Neuronal stem cell (in vitro differentiated cells): Measurements from ENCODE around the gene LHX4.

ENCODE experiments used
- DNase-seq: peaks from one replicate; pipeline ENCODE4 v3.0.0-alpha.2; 2013; ENCODE audit warnings: low spot score
- H2AFZ ChIP-seq: one replicate; pipeline ENCODE4 v1.6.1; 2013; ENCODE audit warnings: mild to moderate bottlenecking, low read length, inconsistent platforms
- H2AK5ac ChIP-seq: 2 replicates; pipeline ENCODE4 v1.6.1; 2013; ENCODE audit warnings: low read depth, mild to moderate bottlenecking, inconsistent platforms, low read length, moderate library complexity, mixed read lengths
- H2BK120ac ChIP-seq: 2 replicates; pipeline ENCODE4 v1.6.1; 2013; ENCODE audit warnings: low read depth, mild to moderate bottlenecking, inconsistent platforms, low read length, moderate library complexity, mixed read lengths
- H2BK12ac ChIP-seq: one replicate; pipeline ENCODE4 v1.6.1; 2013; ENCODE audit warnings: low read length, inconsistent platforms
- H2BK15ac ChIP-seq: 2 replicates; pipeline ENCODE4 v1.6.1; 2013; ENCODE audit warnings: mild to moderate bottlenecking, low read length, inconsistent platforms, mixed read lengths
- H2BK5ac ChIP-seq: one replicate; pipeline ENCODE4 v1.6.1; 2013; ENCODE audit warnings: inconsistent platforms, mild to moderate bottlenecking, low read length, moderate library complexity
- H3K14ac ChIP-seq: one replicate; pipeline ENCODE4 v1.6.1; 2013; ENCODE audit warnings: low read length, inconsistent platforms
- H3K18ac ChIP-seq: 2 replicates; pipeline ENCODE4 v1.6.1; 2013; ENCODE audit warnings: low read length, inconsistent platforms
- H3K23ac ChIP-seq: 2 replicates; pipeline ENCODE4 v1.6.1; 2013; ENCODE audit warnings: low read depth, mild to moderate bottlenecking, mixed read lengths, low read length, inconsistent platforms; ENCODE audit not compliant: poor library complexity
- H3K27ac ChIP-seq: replicated peaks from 3 replicates; pipeline ENCODE4 v1.5.1; 2013; ENCODE audit warnings: low read length, inconsistent platforms
- H3K27me3 ChIP-seq, 3 experiments: 2 replicates each; pipeline ENCODE4 v1.6.1; 2013; ENCODE audit warnings: low read length in 3 of 3, mild to moderate bottlenecking in 2 of 3, inconsistent platforms in 1 of 3, low read depth in 1 of 3, mixed read lengths in 1 of 3, moderate library complexity in 1 of 3; ENCODE audit not compliant: control insufficient read depth in 3 of 3, insufficient read depth in 3 of 3
- H3K36me3 ChIP-seq, 2 donors: replicated peaks in 1 of 2; 2 replicates each; pipeline ENCODE4 v1.6.1; 2013; ENCODE audit warnings: low read length in 2 of 2; ENCODE audit not compliant: control insufficient read depth in 2 of 2, insufficient read depth in 2 of 2
- H3K4ac ChIP-seq: 2 replicates; pipeline ENCODE4 v1.6.1; 2013; ENCODE audit warnings: inconsistent platforms, mild to moderate bottlenecking, low read length, moderate library complexity
- H3K4me1 ChIP-seq, 2 donors: 1 replicate in 1 of 2; 2 replicates in 1 of 2; pipeline ENCODE4 v1.6.1; 2013; ENCODE audit warnings: low read length in 2 of 2, low read depth in 1 of 2; ENCODE audit not compliant: control insufficient read depth in 2 of 2, insufficient read depth in 1 of 2
- H3K4me2 ChIP-seq: one replicate; pipeline ENCODE4 v1.6.1; 2013; ENCODE audit warnings: mild to moderate bottlenecking, low read length, inconsistent platforms; ENCODE audit not compliant: insufficient read depth, poor library complexity, severe bottlenecking
- H3K4me3 ChIP-seq, 2 donors: 2 replicates each; pipeline ENCODE4 v1.5.1; 2013; ENCODE audit warnings: low read length in 2 of 2, mild to moderate bottlenecking in 2 of 2, inconsistent platforms in 1 of 2, moderate library complexity in 1 of 2
- H3K79me1 ChIP-seq: one replicate; pipeline ENCODE4 v1.6.1; 2013; ENCODE audit warnings: low read depth, mild to moderate bottlenecking, inconsistent platforms, low read length, moderate library complexity
- H3K9ac ChIP-seq: one replicate; pipeline ENCODE4 v1.6.1; 2013; ENCODE audit warnings: mild to moderate bottlenecking, low read depth, low read length, inconsistent platforms; ENCODE audit not compliant: poor library complexity
- H3K9me3 ChIP-seq, 2 donors: replicated peaks in 1 of 2; 2 replicates each; pipeline versions ENCODE3 to v1.6.1; 2013; ENCODE audit warnings: low read length in 2 of 2, mild to moderate bottlenecking in 2 of 2, inconsistent platforms in 1 of 2, low read depth in 1 of 2, mixed read lengths in 1 of 2, moderate library complexity in 1 of 2; ENCODE audit not compliant: control insufficient read depth in 2 of 2, insufficient read depth in 1 of 2
- H4K8ac ChIP-seq: one replicate; pipeline ENCODE4 v1.6.1; 2013; ENCODE audit warnings: low read depth, mild to moderate bottlenecking, inconsistent platforms, low read length, moderate library complexity
- H4K91ac ChIP-seq: one replicate; pipeline ENCODE4 v1.6.1; 2013; ENCODE audit warnings: low read length, low read depth, mild to moderate bottlenecking, inconsistent platforms; ENCODE audit not compliant: poor library complexity
- WGBS, 2 donors: extraction: QIAGEN DNeasy Blood & Tissue Kit; methylation state at CpG; one replicate each; pipeline ENCODE4 v1.1.7; 2013; ENCODE audit warnings: missing lambda C conversion rate in 2 of 2, mixed read lengths in 1 of 2; ENCODE audit not compliant: insufficient read length in 2 of 2, insufficient replicate concordance in 1 of 2; ENCODE audit errors: extremely low coverage in 2 of 2; 5-methylcytosine and 5-hydroxymethylcytosine counted together

LHX4 gene

DNA sequence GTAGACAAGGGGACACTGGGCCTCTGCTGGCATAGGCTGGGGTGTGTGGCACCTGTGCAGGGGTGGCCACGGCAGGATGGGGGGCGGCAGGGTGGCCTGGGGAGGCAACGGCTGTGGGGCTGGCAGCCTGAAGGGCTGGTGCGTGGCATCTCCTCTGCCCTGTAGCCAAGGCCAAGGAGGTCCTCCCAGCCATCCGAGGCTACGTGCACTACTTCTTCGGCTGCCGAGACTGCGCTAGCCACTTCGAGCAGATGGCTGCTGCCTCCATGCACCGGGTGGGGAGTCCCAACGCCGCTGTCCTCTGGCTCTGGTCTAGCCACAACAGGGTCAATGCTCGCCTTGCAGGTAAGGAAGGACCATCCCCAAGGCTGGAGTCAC is 36.0 kb upstream of the LHX4 start:
- no CpG with 5 or more reads among the region's 14 CpGs for WGBS, 2 donors
- Histone ChIP-seq H3K23ac (peak overlapping the region; percentile 39), H2BK15ac (no peak overlapping the region), H2BK5ac (no peak overlapping the region), H3K79me1 (no peaks in the 10 kb centered on the region), H3K27ac (no peak overlapping the region), H3K18ac (no peak overlapping the region), H3K9ac (no peak overlapping the region), H3K14ac (peak overlapping the region; percentile 79), H2BK120ac (no peak overlapping the region), H3K9me3 (no peaks in the 10 kb centered on the region), H3K4me1 (peaks cover 0 to 13% of the 10 kb centered on the region in 2 donors), H2BK12ac (no peak overlapping the region), H4K8ac (no peak overlapping the region), H3K4ac (no peak overlapping the region), H3K4me2 (no peak overlapping the region), H2AFZ (no peak overlapping the region), H3K4me3 (no peak overlapping the region), H3K27me3 (no peaks in the 10 kb centered on the region), H2AK5ac (no peak overlapping the region), H3K36me3 (peaks cover 21 to 22% of the 10 kb centered on the region in 2 donors), H4K91ac (no peak overlapping the region)
- DNase-seq: no peak

DNA sequence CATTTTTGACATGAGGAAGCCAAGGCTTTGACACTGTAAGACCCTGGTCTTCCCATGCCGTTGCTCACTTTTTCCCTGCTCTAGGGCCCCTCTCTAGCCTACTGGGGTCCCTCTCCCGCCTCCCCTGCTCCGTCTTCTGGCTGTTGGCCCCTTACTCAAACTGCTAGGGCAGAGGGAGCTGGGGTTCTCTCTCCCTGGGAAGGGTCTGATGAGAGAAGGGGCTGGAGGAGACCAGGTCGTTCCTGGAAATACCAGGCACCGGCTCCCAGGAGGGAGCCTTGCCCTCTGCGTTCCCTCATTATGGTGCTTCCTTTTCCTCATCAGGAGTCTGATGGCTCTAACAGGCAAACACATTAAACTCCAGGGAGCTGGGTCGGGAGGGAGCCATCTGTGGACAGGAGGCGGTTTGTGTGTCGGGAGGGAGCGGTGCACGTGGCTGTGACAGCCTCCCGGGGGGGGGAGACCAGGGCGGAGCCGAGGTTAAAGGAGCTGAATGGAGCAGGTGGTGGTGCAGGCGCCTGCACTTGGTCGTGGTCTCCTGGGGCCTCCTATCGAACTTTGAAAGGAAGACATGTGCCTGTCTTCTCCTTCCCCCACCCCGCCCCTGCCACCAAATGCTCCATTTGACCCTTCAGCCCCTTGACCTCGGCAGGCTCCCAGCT is 35.4 kb upstream of the LHX4 start:
- Histone ChIP-seq H4K8ac (no peak overlapping the region), H3K36me3 (peaks cover 18 to 19% of the 10 kb centered on the region in 2 donors), H3K4ac (no peak overlapping the region), H2BK15ac (no peak overlapping the region), H3K27me3 (no peaks in the 10 kb centered on the region), H3K14ac (peak overlapping the region; percentile 6), H2BK120ac (no peak overlapping the region), H3K4me2 (no peak overlapping the region), H3K9me3 (no peaks in the 10 kb centered on the region), H3K27ac (no peak overlapping the region), H3K4me1 (peaks cover 0 to 13% of the 10 kb centered on the region in 2 donors), H3K79me1 (no peaks in the 10 kb centered on the region), H2BK5ac (peak overlapping the region; percentile 79), H3K18ac (no peak overlapping the region), H3K9ac (no peak overlapping the region), H4K91ac (no peak overlapping the region), H3K4me3 (no peak overlapping the region), H2AFZ (no peak overlapping the region), H2BK12ac (no peak overlapping the region), H2AK5ac (no peak overlapping the region), H3K23ac (no peak overlapping the region)
- WGBS, 2 donors: no CpG with 5 or more reads among the region's 19 CpGs
- no peak for DNase-seq

DNA sequence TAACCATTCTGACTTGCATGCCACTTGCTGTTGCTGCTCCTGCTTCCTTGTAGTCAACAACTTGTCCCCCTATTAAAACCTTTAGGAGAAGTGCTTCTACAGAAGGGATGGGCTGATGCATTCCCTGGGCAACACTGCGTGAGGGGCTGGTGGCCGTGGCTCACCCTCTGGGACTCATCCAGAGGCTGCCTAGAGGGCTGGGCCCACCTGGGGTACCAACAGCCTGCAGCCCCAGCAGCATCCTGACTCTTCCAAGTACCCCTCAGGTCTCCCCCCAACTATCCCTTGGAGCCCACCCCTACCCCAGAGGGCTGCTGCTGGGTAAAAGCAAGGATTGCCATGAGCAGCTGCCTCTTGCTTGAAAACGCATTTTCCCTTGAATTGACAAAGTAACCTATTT is 34.7 kb upstream of the LHX4 start:
- H3K9me3 ChIP-seq: no peaks in the 10 kb centered on the region
- H3K4me1 ChIP-seq: peaks cover 0 to 13% of the 10 kb centered on the region in 2 donors
- peaks cover 12 to 13% of the 10 kb centered on the region in 2 donors for H3K36me3 ChIP-seq
- no peak overlapping the region for H3K14ac ChIP-seq
- no peak overlapping the region for H3K23ac ChIP-seq
- no peak overlapping the region for H2BK5ac ChIP-seq
- no peaks in the 10 kb centered on the region for H3K27me3 ChIP-seq
- no peak overlapping the region for H2BK120ac ChIP-seq
- H3K4me2 ChIP-seq: no peak overlapping the region
- H2BK12ac ChIP-seq: no peak overlapping the region
- DNase-seq: no peak
- no peak overlapping the region for H3K9ac ChIP-seq
- no peak overlapping the region for H3K4ac ChIP-seq
- no peak overlapping the region for H2AK5ac ChIP-seq
- no peak overlapping the region for H2BK15ac ChIP-seq
- no CpG with 5 or more reads among the region's 3 CpGs for WGBS, 2 donors
- no peak overlapping the region for H3K27ac ChIP-seq
- no peak overlapping the region for H2AFZ ChIP-seq
- H4K8ac ChIP-seq: no peak overlapping the region
- H4K91ac ChIP-seq: no peak overlapping the region
- no peaks in the 10 kb centered on the region for H3K79me1 ChIP-seq
- no peak overlapping the region for H3K18ac ChIP-seq
- no peak overlapping the region for H3K4me3 ChIP-seq

DNA sequence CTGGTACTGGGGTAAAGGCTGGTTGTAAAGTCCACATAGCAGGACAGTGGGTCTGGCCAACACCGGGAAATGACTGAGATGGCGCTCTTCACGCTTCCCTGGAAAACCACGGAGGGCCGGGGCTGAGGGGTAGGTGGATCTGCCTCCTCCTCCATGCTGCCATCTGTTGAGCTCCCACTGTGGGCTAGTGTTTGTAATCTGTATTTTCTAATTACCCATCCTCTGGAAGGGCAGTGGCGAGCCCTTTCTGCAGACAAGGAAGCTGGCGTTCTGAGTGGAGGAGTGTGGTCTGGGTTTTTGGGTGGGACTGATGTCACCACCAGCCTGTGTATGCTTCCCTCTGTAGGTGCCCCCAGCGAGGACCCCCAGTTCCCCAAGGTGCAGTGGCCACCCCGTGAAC is 34.1 kb upstream of the LHX4 start:
- H4K8ac ChIP-seq: no peak overlapping the region
- peaks cover 0 to 13% of the 10 kb centered on the region in 2 donors for H3K4me1 ChIP-seq
- no peak overlapping the region for H2AK5ac ChIP-seq
- DNase-seq: no peak
- H3K18ac ChIP-seq: no peak overlapping the region
- no peak overlapping the region for H3K27ac ChIP-seq
- no peak overlapping the region for H3K4ac ChIP-seq
- H3K36me3 ChIP-seq: peaks cover 9 to 12% of the 10 kb centered on the region in 2 donors
- WGBS, 2 donors: no CpG with 5 or more reads among the region's 9 CpGs
- H2AFZ ChIP-seq: no peak overlapping the region
- no peak overlapping the region for H2BK15ac ChIP-seq
- H2BK12ac ChIP-seq: no peak overlapping the region
- no peaks in the 10 kb centered on the region for H3K27me3 ChIP-seq
- H3K9me3 ChIP-seq: no peaks in the 10 kb centered on the region
- H3K9ac ChIP-seq: no peak overlapping the region
- no peak overlapping the region for H2BK5ac ChIP-seq
- no peak overlapping the region for H4K91ac ChIP-seq
- no peak overlapping the region for H2BK120ac ChIP-seq
- peak overlapping the region; percentile 27 for H3K23ac ChIP-seq
- H3K14ac ChIP-seq: no peak overlapping the region
- H3K4me2 ChIP-seq: no peak overlapping the region
- no peak overlapping the region for H3K4me3 ChIP-seq
- no peaks in the 10 kb centered on the region for H3K79me1 ChIP-seq
